ENCODE data around the gene DSG2.

- TF ChIP-seq EP300 (IDR thresholded peaks at IDR 0.05) (no peak), POLR2A (IDR thresholded peaks at IDR 0.05) (no peak), POLR2AphosphoS5 (IDR thresholded peaks at IDR 0.05) (no peak)
- TF ChIP-seq, protein P1, sequence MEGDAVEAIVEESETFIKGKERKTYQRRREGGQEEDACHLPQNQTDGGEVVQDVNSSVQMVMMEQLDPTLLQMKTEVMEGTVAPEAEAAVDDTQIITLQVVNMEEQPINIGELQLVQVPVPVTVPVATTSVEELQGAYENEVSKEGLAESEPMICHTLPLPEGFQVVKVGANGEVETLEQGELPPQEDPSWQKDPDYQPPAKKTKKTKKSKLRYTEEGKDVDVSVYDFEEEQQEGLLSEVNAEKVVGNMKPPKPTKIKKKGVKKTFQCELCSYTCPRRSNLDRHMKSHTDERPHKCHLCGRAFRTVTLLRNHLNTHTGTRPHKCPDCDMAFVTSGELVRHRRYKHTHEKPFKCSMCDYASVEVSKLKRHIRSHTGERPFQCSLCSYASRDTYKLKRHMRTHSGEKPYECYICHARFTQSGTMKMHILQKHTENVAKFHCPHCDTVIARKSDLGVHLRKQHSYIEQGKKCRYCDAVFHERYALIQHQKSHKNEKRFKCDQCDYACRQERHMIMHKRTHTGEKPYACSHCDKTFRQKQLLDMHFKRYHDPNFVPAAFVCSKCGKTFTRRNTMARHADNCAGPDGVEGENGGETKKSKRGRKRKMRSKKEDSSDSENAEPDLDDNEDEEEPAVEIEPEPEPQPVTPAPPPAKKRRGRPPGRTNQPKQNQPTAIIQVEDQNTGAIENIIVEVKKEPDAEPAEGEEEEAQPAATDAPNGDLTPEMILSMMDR (IDR thresholded peaks at IDR 0.05), result no peak
These were observed 79.2 kb downstream of the DSG2 start for GRCh38 chr18:31577195-31577594.

Measured in suprapubic skin (tissue), 4 donors.